HEK293 (cell line): ENCODE results near the gene AP1S1.

Source experiments
- AEBP2 ChIP-seq: fragments of 450-650 bp; formaldehyde crosslinking; IDR thresholded peaks from 2 replicates; pipeline ENCODE4 v1.5.1; 2016; ENCODE audit warnings: missing biosample characterization, missing genetic modification characterization, borderline replicate concordance
- ELK4 ChIP-seq: IDR thresholded peaks from 2 replicates; pipeline ENCODE4 v1.6.1; 2011; ENCODE audit warnings: mild to moderate bottlenecking, low read depth, low read length, borderline replicate concordance
- GFI1B ChIP-seq: fragments of 450-650 bp; formaldehyde crosslinking; IDR thresholded peaks from 2 replicates; pipeline ENCODE4 v1.5.1; 2016; ENCODE audit warnings: missing biosample characterization, missing genetic modification characterization
- GLI2 ChIP-seq: fragments of 450-650 bp; formaldehyde crosslinking; IDR thresholded peaks from 2 replicates; pipeline ENCODE4; 2017; ENCODE audit warnings: missing biosample characterization, missing genetic modification characterization, low read depth, borderline replicate concordance
- HOXD13 ChIP-seq: sonication (generic); formaldehyde crosslinking; IDR thresholded peaks from 2 replicates; pipeline ENCODE4 v1.8.0; 2022; ENCODE audit warnings: missing genetic modification reagents, borderline replicate concordance
- INSM2 ChIP-seq: fragments of 450-650 bp; formaldehyde crosslinking; IDR thresholded peaks from 2 replicates; pipeline ENCODE4 v1.5.1; 2016; ENCODE audit warnings: missing biosample characterization, missing genetic modification characterization
- KLF17 ChIP-seq: fragments of 450-650 bp; formaldehyde crosslinking; IDR thresholded peaks from 2 replicates; pipeline ENCODE4 v1.5.1; 2016; ENCODE audit warnings: missing biosample characterization, missing genetic modification characterization
- PRDM2 ChIP-seq: fragments of 450-650 bp; formaldehyde crosslinking; IDR thresholded peaks from 2 replicates; pipeline ENCODE4 v1.5.1; 2016; ENCODE audit warnings: missing biosample characterization, missing genetic modification characterization, borderline replicate concordance
- SETDB1 ChIP-seq: IDR thresholded peaks from one replicate; pipeline ENCODE4 v1.6.1; 2017; ENCODE audit warnings: mild to moderate bottlenecking, low read length, moderate library complexity, mixed read lengths; ENCODE audit not compliant: insufficient read length
- YY1 ChIP-seq: fragments of 450-650 bp; formaldehyde crosslinking; IDR thresholded peaks from 2 replicates; pipeline ENCODE4 v1.5.1; 2018; ENCODE audit warnings: missing biosample characterization, missing genetic modification characterization
- ZNF24 ChIP-seq: fragments of 450-650 bp; formaldehyde crosslinking; IDR thresholded peaks from 2 replicates; pipeline ENCODE4 v1.5.1; 2016; ENCODE audit warnings: missing biosample characterization, missing genetic modification characterization
- ZNF26 ChIP-seq: fragments of 450-650 bp; formaldehyde crosslinking; IDR thresholded peaks from 2 replicates; pipeline ENCODE4 v1.5.1; 2016; ENCODE audit warnings: missing biosample characterization, missing genetic modification characterization
- ZNF274 ChIP-seq, 2 experiments: fragments of 200-500 bp in 1 of 2; fragments of 450-650 bp in 1 of 2; sonication (Bioruptor generic) in 1 of 2; formaldehyde crosslinking in 1 of 2; IDR thresholded peaks; 2 replicates each; pipeline versions ENCODE4 v1.5.1 to v1.6.1; 2014 to 2016; ENCODE audit warnings: borderline replicate concordance in 1 of 2, inconsistent platforms in 1 of 2, low read length in 1 of 2, missing biosample characterization in 1 of 2, missing genetic modification characterization in 1 of 2
- ZNF341 ChIP-seq: fragments of 450-650 bp; formaldehyde crosslinking; IDR thresholded peaks from 2 replicates; pipeline ENCODE4; 2016; ENCODE audit warnings: low read depth, missing biosample characterization, missing genetic modification characterization
- ZNF394 ChIP-seq: fragments of 450-650 bp; formaldehyde crosslinking; IDR thresholded peaks from 2 replicates; pipeline ENCODE4 v1.5.1; 2016; ENCODE audit warnings: missing biosample characterization, missing genetic modification characterization, mild to moderate bottlenecking, moderate library complexity, borderline replicate concordance
- ZNF404 ChIP-seq: fragments of 450-650 bp; formaldehyde crosslinking; IDR thresholded peaks from 2 replicates; pipeline ENCODE4 v1.5.1; 2017; ENCODE audit warnings: missing biosample characterization, missing genetic modification characterization
- ZNF416 ChIP-seq: fragments of 450-650 bp; formaldehyde crosslinking; IDR thresholded peaks from 2 replicates; pipeline ENCODE4 v1.5.1; 2016; ENCODE audit warnings: missing biosample characterization, missing genetic modification characterization
- ZNF423 ChIP-seq: fragments of 450-650 bp; formaldehyde crosslinking; IDR thresholded peaks from 2 replicates; pipeline ENCODE4 v1.5.1; 2016; ENCODE audit warnings: missing biosample characterization, missing genetic modification characterization
- ZNF426 ChIP-seq: fragments of 450-650 bp; formaldehyde crosslinking; IDR thresholded peaks from 2 replicates; pipeline ENCODE4 v1.5.1; 2017; ENCODE audit warnings: missing biosample characterization, missing genetic modification characterization, mild to moderate bottlenecking, inconsistent platforms, moderate library complexity
- ZNF629 ChIP-seq: fragments of 450-650 bp; formaldehyde crosslinking; IDR thresholded peaks from 2 replicates; pipeline ENCODE4 v1.5.1; 2017; ENCODE audit warnings: missing biosample characterization, missing genetic modification characterization
- ZNF654 ChIP-seq: fragments of 450-650 bp; formaldehyde crosslinking; IDR thresholded peaks from 2 replicates; pipeline ENCODE4 v1.5.1; 2016; ENCODE audit warnings: low read depth, missing biosample characterization, missing genetic modification characterization
- ZNF704 ChIP-seq: fragments of 450-650 bp; formaldehyde crosslinking; IDR thresholded peaks from 2 replicates; pipeline ENCODE4 v1.5.1; 2016; ENCODE audit warnings: missing biosample characterization, missing genetic modification characterization
- ZNF776 ChIP-seq: fragments of 450-650 bp; formaldehyde crosslinking; IDR thresholded peaks from 2 replicates; pipeline ENCODE4 v1.5.0; 2017; ENCODE audit warnings: missing biosample characterization, missing genetic modification characterization, borderline replicate concordance
- ZNF830 ChIP-seq: fragments of 450-650 bp; IDR thresholded peaks from 2 replicates; pipeline ENCODE4 v1.5.0; 2018; ENCODE audit warnings: missing biosample characterization, missing genetic modification characterization, low read depth, mild to moderate bottlenecking, moderate library complexity
- ZSCAN30 ChIP-seq: fragments of 450-650 bp; IDR thresholded peaks from 2 replicates; pipeline ENCODE4 v1.5.1; 2018; ENCODE audit warnings: missing biosample characterization, mild to moderate bottlenecking, missing genetic modification characterization, moderate library complexity

Gene AP1S1

GRCh38 chr7:101173752-101174244, 19.5 kb downstream of the AP1S1 start (continued):
- TF ChIP-seq GFI1B (tag by site-specific recombination) (no peak), SETDB1 (no peak), ZNF404 (tag by site-specific recombination) (no peak), ZNF629 (tag by site-specific recombination) (peak; percentile 53), HOXD13 (CRISPR knock-in tag) (no peak), ZNF24 (tag by site-specific recombination) (no peak; the same call in 1 of the 2 replicates), ZNF26 (tag by site-specific recombination) (no peak), GLI2 (tag by site-specific recombination) (no peak), ZNF416 (no peak), ZNF654 (tag by site-specific recombination) (no peak), ZNF426 (no peak), INSM2 (tag by site-specific recombination) (no peak), ZNF423 (no peak), YY1 (tag by site-specific recombination) (no peak), ZNF776 (tag by site-specific recombination) (no peak), ZNF394 (tag by site-specific recombination) (0 out of 2 replicates have a peak, but pooled peaks have one; percentile 33), AEBP2 (tag by site-specific recombination) (no peak), ELK4 (no peak), ZSCAN30 (tag by site-specific recombination) (no peak), PRDM2 (no peak), KLF17 (tag by site-specific recombination) (no peak; the same call in 1 of the 2 replicates), ZNF830 (tag by site-specific recombination) (no peak), ZNF704 (tag by site-specific recombination) (no peak), ZNF274 (IDR thresholded peaks at IDR 0.05; ENCODE audit: low read length) (no peak), ZNF274 (tag by site-specific recombination; IDR thresholded peaks at IDR 0.05; ENCODE audit: borderline replicate concordance) (no peak), ZNF341 (peak; percentile 84)
